Measurements from ENCODE around the gene IKZF3.
"Not testable (repeated sequence)": the region's sequence is repeated elsewhere in the genome, so short reads cannot be mapped to it uniquely, and the experiment has no call there.

The IKZF3 gene

DNA sequence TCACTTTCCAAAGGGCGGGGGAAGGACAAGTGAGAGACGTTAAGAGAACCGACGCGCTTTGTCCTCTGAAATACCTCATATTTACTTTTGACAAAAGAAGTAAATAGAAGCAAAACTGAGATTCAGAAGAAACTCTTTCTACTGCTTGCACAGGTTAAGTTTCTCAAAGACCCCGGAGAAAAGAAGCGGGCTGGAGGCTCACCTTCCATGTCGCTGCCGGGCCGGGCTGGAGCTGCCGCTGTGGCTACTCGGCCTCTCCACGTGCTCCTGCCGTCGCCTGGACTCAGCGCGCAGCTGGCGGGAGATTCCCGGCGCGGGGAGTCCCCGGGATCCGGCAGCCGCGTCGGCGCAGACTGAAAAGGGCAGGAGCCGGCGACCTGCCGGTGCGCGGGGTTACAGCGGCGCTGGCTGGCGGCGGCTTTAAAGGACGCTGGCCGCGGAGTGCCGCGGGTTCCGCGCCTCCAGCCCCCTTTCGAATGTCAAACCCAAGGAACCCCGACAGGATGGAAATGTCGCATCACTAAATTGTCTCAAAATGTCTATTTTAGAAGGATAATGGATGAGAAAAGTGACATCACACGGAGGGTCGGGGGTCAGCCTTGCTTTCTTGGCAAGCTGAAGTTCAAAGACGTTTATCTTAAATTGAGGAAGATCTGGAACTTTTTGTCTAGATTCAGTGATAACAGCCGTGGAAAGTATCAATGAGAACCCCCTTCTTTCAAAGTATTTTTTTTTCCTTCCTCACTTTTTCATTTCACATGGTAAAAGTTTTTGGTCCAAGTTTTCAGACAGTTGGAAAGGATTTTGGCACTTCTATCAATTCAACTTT, at the start of gene IKZF3:
Gene IKZF3 (minus strand): TSS at position 395 of the 829 bp plus-strand sequence. CDS start 186 bp downstream, at position 209.
- DNase-seq = peak; percentile 71

DNA sequence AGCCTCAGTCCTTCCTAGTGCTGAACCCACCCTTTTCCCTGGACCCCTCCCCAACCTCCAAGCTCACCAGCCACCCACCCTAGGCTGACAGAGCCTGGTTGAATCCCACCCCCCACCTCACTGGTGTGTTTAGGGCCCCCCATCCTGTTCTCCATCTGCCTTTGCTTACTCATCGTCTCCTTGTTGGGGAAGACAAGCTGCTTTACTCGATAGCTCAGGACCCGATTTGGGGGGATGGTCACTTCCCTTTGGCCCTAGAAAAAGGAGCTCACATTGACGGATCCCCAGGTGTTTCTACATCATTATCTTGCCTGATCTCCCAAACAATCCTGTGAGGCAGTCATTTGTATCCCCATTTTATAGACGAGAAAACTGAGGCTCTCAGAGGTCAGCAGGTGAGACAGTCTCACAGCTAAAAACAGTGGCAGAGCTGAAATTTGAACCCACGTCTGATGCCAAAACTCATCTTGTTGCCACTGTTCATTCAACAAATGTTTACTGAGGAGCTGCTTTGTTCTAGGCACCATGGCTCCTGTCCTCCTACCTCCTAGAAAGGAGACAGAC, 44.8 kb upstream of the IKZF3 start:
- DNase-seq = no peak

DNA sequence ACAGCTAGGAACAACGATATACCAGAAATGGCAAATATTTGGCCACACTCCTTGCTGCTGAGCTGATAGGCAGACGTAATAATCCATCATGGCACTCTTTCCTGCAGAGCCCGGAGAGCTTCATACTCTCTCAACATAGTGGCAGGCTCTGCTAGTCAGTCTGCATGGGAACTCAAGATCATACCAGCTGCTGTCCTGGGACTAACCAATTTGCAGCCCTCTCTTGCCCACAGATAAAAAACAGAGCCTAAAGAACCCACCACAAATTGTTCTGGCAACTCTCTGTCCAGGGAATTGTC, 40.8 kb upstream of the IKZF3 start:
- DNase-seq = no peak

- no peak for DNase-seq
Observed at GRCh38 chr17:39903158-39903884, 39.2 kb upstream of the IKZF3 start.

- DNase-seq = not testable (repeated sequence)
Observed at GRCh38 chr17:39902027-39902426, 37.9 kb upstream of the IKZF3 start.

DNA sequence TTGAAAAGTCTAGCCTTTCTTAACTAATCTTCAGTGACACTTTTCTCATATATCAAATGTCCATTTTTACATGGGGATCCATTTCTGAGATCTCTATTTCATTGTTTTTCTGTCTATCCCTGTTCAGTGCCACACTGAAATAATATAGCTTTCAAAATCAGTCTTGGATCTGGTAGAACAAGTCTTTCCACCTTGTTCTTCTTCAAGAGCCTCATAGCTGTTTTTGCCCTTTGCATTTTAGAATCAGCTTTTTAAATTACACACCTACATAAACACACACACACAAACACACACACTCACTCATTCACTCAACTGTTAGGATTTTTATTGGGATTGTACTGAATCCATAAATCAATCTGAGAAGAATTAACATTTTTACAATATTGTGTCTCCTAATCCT, 35.1 kb upstream of the IKZF3 start:
- no peak for DNase-seq

DNA sequence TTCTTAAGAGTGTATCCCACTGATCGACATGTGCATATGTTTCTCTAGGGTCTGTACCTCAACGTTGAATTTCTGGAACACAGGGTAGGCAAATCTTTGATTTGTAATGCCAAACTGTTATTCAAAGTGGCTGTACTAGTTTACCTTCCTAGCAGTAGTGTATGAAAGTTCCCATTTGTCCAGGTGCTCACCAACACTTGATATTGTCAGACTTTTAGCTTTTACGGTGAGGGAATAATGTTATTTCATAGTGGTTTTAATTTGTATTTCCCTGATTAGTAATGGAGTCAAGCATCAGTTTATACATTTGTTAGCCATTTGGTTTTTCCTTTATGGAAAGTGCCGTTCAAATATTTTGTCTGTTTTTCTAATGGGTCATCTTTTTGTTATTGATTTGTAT, 34.0 kb upstream of the IKZF3 start:
- DNase-seq = no peak

GRCh38 chr17:39894681-39895376, 30.7 kb upstream of the IKZF3 start:
- no peak for DNase-seq

DNA sequence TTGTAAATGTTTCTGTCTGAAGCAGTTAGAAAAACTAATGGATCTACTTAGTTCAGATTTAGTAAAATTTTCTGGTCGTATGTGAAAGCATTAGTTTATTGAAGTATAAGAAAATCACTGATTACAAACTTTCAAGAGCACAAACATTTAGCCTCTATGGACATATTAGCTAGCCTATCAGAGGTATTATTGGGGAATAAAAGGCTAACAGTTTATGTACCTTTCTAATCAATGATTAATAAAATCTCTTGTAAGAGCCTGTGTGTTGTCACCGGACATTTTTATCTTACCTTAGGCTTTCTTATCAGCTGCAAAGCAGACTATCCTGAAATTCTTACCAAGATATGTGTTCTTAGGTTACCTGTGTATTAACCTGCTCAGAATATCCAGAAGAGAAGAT, 25.1 kb upstream of the IKZF3 start:
- DNase-seq = no peak

GRCh38 chr17:39887078-39887477, 23.0 kb upstream of the IKZF3 start:
- DNase-seq = no peak

DNA sequence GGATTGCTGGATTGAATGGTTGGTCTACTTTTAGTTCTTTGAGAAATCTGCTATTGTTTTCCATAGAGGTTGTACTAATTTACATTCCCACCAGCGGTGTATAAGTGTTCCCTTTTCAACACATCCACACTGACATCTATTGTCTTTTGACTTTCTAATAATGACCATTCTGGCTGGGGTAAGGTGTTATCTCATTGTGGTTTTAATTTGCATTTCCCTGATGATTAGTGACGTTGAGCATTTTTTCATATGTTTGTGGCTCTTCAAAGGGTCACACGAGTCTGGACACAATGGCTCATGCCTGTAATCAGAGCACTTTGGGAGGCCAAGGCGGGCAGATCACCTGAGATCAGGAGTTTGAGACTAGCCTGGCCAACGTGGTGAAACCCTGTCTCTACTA, 22.0 kb upstream of the IKZF3 start:
- DNase-seq = not testable (repeated sequence)

GRCh38 chr17:39872751-39873150, 8.6 kb upstream of the IKZF3 start:
- no peak for DNase-seq

- DNase-seq = no peak
Observed at GRCh38 chr17:39871801-39872200, 7.7 kb upstream of the IKZF3 start.

DNA sequence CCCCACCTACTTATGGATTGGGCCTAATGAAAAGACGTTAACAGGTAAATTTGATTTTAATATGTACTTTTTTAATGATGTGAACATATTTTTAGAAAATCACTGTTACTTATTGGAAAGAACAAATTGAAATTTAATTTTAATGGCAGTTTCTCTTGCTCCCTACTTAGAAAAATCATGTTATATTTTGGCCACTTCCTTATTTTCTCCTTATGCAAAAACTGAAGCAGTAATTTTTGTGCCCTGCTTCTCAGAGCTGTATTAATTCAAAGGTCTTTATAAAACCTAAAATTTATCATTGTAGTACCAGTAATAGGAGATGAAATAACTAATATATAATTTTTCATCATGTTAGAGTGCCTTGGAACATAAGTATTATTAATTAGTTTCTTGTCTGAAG, 6.7 kb upstream of the IKZF3 start:
- DNase-seq = no peak

- DNase-seq = no peak
Observed at GRCh38 chr17:39868554-39868942, 4.4 kb upstream of the IKZF3 start.

GRCh38 chr17:39867880-39868553, 3.9 kb upstream of the IKZF3 start, which contains the start of gene ZPBP2:
Gene ZPBP2 (plus strand): TSS chr17:39868202. CDS start chr17:39868355, 153 bp downstream.
- no peak for DNase-seq

- no peak for DNase-seq
Observed at GRCh38 chr17:39867084-39867879, 3.2 kb upstream of the IKZF3 start.

DNA sequence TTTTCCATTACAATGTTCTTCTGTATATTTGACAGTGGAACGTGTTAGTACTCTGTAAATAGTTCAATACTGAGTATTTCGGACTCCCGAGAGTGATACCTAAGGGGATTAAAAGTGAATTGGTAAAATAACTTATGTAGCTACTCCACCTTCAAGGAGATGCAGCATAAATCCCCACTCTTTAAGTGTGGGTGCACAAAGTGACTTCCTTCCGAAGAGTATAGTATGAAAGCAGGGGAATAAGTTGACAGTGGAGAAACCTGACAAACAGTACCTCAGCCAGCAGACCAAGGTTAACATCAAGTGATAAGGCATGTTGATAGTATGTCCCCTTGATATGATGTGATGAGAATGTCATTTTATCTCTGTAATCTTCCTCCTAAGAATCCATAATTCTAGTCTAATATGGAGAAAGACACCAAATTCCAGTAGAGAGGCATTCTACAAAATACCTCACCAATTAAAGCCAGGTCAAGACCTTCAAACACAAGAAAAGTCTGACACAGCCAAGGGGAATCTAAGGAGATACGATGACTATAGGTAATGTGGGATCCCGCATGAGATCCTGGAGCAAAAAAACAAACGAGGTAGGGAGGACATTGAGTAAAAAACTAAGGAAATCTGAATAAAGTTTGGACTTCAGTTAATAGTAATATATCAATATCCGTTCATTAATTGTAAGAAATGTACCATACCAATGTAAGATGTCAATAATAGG, 2.1 kb upstream of the IKZF3 start:
- no peak for DNase-seq

DNA sequence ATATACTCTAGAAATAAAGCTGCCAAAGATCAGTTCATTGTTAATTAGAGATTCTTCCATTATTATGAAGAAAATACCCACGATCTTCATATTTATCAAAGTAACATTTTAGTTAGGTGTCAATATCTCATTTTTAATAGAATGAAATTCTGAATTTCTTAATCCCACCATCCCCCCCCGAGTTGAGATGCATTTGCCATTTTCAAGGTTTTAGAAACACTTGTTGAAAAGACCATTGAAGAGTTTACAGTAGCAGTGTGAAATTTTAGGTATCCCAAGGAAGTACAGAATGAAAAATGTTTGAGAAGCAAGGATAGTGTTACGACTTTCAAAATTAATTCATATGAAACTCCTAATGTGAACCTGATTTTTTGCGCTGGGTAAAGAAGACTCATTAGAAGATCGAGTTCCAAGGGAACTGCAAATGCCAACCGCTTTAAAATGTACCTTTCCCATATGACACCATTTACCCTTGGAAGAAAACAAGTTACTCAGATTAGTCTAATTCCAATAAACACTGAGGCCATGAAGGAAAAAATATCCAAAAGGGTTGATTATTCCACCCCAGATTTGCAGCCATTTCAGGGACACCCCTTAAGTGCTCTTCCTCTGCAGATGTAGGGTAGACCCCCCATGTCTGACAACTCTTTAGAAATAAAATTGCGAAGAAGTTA, 731 bp downstream of the IKZF3 start:
- no peak for DNase-seq

DNA sequence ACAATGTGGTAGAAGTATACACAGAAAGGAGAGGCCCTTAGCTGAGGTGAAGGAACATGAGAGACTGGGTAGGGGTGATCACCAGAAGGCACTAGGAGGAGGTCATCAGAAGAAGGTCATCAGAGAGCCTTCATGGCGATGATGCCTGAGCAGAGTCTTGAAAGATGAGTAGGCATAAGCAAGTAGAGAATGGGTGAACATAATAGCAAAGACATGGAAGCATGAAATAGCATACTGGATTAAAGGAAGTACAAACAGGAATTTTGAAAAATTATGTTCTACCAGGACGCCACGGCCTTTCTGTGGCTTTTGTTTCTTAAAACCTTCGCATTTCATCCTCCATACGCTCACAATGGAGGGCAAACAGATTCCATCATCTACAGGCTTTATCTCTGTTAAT, 2.9 kb downstream of the IKZF3 start:
- no peak for DNase-seq
